ENCODE results near the gene UBE2H.

DNA sequence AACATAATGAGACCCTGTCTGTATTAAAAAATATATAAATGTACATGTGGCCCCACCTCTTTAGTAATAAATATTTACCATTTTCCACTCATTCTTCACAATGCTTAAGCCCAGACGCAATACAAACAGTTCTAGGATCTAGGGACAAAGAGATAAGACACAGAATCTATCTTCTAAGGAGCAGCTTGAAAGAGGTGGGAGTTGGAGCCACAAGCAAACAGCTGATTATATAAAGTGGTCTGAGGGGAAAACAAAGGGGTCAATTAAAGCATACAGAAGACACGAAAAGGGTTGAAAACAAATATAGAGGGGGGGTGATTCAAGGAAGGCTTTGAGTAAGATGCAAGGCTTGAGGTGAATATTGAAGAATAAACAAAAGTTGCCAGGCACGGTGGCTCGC lies 43.1 kb downstream of the UBE2H start:
- TF ChIP-seq EZH2 (IDR thresholded peaks at IDR 0.05; ENCODE audit: insufficient read depth, low read length): no peak
- TF ChIP-seq, protein P1, sequence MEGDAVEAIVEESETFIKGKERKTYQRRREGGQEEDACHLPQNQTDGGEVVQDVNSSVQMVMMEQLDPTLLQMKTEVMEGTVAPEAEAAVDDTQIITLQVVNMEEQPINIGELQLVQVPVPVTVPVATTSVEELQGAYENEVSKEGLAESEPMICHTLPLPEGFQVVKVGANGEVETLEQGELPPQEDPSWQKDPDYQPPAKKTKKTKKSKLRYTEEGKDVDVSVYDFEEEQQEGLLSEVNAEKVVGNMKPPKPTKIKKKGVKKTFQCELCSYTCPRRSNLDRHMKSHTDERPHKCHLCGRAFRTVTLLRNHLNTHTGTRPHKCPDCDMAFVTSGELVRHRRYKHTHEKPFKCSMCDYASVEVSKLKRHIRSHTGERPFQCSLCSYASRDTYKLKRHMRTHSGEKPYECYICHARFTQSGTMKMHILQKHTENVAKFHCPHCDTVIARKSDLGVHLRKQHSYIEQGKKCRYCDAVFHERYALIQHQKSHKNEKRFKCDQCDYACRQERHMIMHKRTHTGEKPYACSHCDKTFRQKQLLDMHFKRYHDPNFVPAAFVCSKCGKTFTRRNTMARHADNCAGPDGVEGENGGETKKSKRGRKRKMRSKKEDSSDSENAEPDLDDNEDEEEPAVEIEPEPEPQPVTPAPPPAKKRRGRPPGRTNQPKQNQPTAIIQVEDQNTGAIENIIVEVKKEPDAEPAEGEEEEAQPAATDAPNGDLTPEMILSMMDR (IDR thresholded peaks at IDR 0.05; ENCODE audit: insufficient read depth, low read depth, low read length): no peak
